Body of pancreas (tissue), 4 donors: Measurements from ENCODE around the gene AQP1. TPM values are rescaled to one million over a fixed set of nuclear protein-coding genes. Genes with fewer than 3 reads are reported as not detected.

Experiments
- ATAC-seq: fragments of 150-250 bp; one replicate; pipeline ENCODE4 v1.9.1; 2016
- DNase-seq, 4 donors: peaks; one replicate each; pipeline ENCODE4 v3.0.0-alpha.2; 2019
- H3K27ac ChIP-seq, 4 donors: fragments of 200-600 bp; sonication (generic); 1 replicate in 3 of 4; 2 replicates in 1 of 4; pipeline versions ENCODE4 v1.5.1 to v1.6.1; 2016 to 2019; ENCODE audit warnings: mild to moderate bottlenecking in 1 of 4, mixed read lengths in 1 of 4, moderate library complexity in 1 of 4
- H3K27me3 ChIP-seq, 2 donors: fragments of 200-600 bp; sonication (generic); one replicate each; pipeline ENCODE4 v1.6.0; 2016; ENCODE audit warnings: mild to moderate bottlenecking in 1 of 2
- H3K36me3 ChIP-seq, 2 donors: fragments of 200-600 bp; sonication (generic); replicated peaks in 1 of 2; 2 replicates each; pipeline ENCODE4 v1.5.1; 2016; ENCODE audit warnings: low read depth in 2 of 2; ENCODE audit not compliant: insufficient read depth in 1 of 2
- H3K4me1 ChIP-seq: fragments of 200-600 bp; sonication (generic); one replicate; pipeline ENCODE4 v1.6.0; 2016
- H3K4me3 ChIP-seq, 2 donors: fragments of 200-600 bp; sonication (generic); 1 replicate in 1 of 2; 2 replicates in 1 of 2; pipeline ENCODE4 v1.5.1; 2016 to 2019
- H3K9me3 ChIP-seq, 3 donors: fragments of 200-600 bp; sonication (generic); 1 replicate in 2 of 3; 2 replicates in 1 of 3; pipeline ENCODE4 v1.5.1; 2016
- CTCF ChIP-seq, 7 experiments: fragments of 450-650 bp in 4 of 7; fragments of 200-600 bp in 3 of 7; sonication (generic) in 3 of 7; IDR thresholded peaks; one replicate each; pipeline ENCODE4 v1.5.1; 2016 to 2019; ENCODE audit warnings: antibody characterized with exemption in 7 of 7
- POLR2A ChIP-seq, 3 donors: fragments of 450-650 bp; IDR thresholded peaks; one replicate each; pipeline ENCODE4 v1.6.1; 2016; ENCODE audit warnings: antibody characterized with exemption in 3 of 3, mild to moderate bottlenecking in 2 of 3
- WGBS, 2 donors: methylation state at CpG; one replicate each; pipeline ENCODE4 v1.1.5; 2017; 5-methylcytosine and 5-hydroxymethylcytosine counted together
- intact Hi-C: fragments of 100-400 bp; cut with DNase I; formaldehyde crosslinking; loops from one replicate; pipeline ENCODE4 v1.15.1; 2023
- total RNA-seq, 2 donors: library from RNA; depleted of rRNA; stranded (reverse); fragments of >200 nt; gene quantifications; one replicate each; pipeline ENCODE4 v1.1.0, GENCODE V29; 2016

The AQP1 gene
- total RNA-seq, 2 donors from 2014 or later = 197 to 204 TPM

GRCh38 chr7:30865821-30866220, 45.8 kb upstream of the AQP1 start:
- WGBS, 2 donors = 94 to 95% methylated on average over 3 to 4 of the region's 4 CpGs
- H3K4me3 ChIP-seq = no peak overlapping the region
- no peaks in the 10 kb centered on the region for H3K27me3 ChIP-seq
- DNase-seq (no peak), ATAC-seq (no peak)
- H3K4me1 ChIP-seq = peaks cover 9% of the 10 kb centered on the region
- no peaks in the 10 kb centered on the region for H3K9me3 ChIP-seq
- intact Hi-C loops = no loop called here
- no peak overlapping the region for H3K27ac ChIP-seq
- H3K36me3 ChIP-seq = no peaks in the 10 kb centered on the region
- TF ChIP-seq POLR2A (IDR thresholded peaks at IDR 0.05) (no peak), CTCF (IDR thresholded peaks at IDR 0.05) (no peak)

- ATAC-seq (no peak), DNase-seq (no peak)
- Histone ChIP-seq H3K27ac (no peak overlapping the region), H3K36me3 (no peaks in the 10 kb centered on the region), H3K4me3 (no peak overlapping the region), H3K27me3 (no peaks in the 10 kb centered on the region), H3K4me1 (peaks cover 9% of the 10 kb centered on the region), H3K9me3 (no peaks in the 10 kb centered on the region)
- WGBS, 2 donors = 87 to 89% methylated on average over 7 of the region's 7 CpGs
- intact Hi-C loops = no loop called here
- TF ChIP-seq POLR2A (IDR thresholded peaks at IDR 0.05) (no peak), CTCF (IDR thresholded peaks at IDR 0.05) (no peak)
These were observed 44.7 kb upstream of the AQP1 start for GRCh38 chr7:30866939-30867338.

GRCh38 chr7:30867483-30867882, 44.2 kb upstream of the AQP1 start:
- Histone ChIP-seq H3K4me3 (no peak overlapping the region), H3K36me3 (no peaks in the 10 kb centered on the region), H3K4me1 (peaks cover 9% of the 10 kb centered on the region), H3K9me3 (no peaks in the 10 kb centered on the region), H3K27ac (no peak overlapping the region), H3K27me3 (no peaks in the 10 kb centered on the region)
- TF ChIP-seq CTCF (IDR thresholded peaks at IDR 0.05) (no peak), POLR2A (IDR thresholded peaks at IDR 0.05) (no peak)
- whole genome bisulfite sequencing, 2 donors = 25 to 52% methylated on average over 1 of the region's 1 CpG
- ATAC-seq = no peak
- no peak for DNase-seq
- intact Hi-C loops = no loop called here

- no peaks in the 10 kb centered on the region for H3K36me3 ChIP-seq
- WGBS, 2 donors = 80 to 83% methylated on average over 13 of the region's 13 CpGs
- no peak for TF ChIP-seq POLR2A (IDR thresholded peaks at IDR 0.05)
- no peak for TF ChIP-seq CTCF (IDR thresholded peaks at IDR 0.05)
- DNase-seq = no peak
- no peaks in the 10 kb centered on the region for H3K9me3 ChIP-seq
- no peaks in the 10 kb centered on the region for H3K27me3 ChIP-seq
- ATAC-seq = no peak
- intact Hi-C loops = no loop called here
- H3K4me1 ChIP-seq = peaks cover 9% of the 10 kb centered on the region
- no peak overlapping the region for H3K27ac ChIP-seq
- no peak overlapping the region for H3K4me3 ChIP-seq
These were observed 41.6 kb upstream of the AQP1 start for GRCh38 chr7:30869794-30870611.
